PC-9 (cell line): ENCODE measurements around the gene PTGES.

Experiments
- CTCF ChIP-seq: fragments of 200-600 bp; sonication (generic); conservative IDR thresholded peaks from 2 replicates; pipeline ENCODE4 v1.6.1; 2017; ENCODE audit warnings: mixed run types, antibody characterized with exemption, mild to moderate bottlenecking, moderate library complexity
- EZH2 ChIP-seq: fragments of 200-600 bp; sonication (generic); IDR thresholded peaks from 2 replicates; pipeline ENCODE4 v1.8.0; 2017; ENCODE audit warnings: antibody characterized with exemption, low read depth

DNA sequence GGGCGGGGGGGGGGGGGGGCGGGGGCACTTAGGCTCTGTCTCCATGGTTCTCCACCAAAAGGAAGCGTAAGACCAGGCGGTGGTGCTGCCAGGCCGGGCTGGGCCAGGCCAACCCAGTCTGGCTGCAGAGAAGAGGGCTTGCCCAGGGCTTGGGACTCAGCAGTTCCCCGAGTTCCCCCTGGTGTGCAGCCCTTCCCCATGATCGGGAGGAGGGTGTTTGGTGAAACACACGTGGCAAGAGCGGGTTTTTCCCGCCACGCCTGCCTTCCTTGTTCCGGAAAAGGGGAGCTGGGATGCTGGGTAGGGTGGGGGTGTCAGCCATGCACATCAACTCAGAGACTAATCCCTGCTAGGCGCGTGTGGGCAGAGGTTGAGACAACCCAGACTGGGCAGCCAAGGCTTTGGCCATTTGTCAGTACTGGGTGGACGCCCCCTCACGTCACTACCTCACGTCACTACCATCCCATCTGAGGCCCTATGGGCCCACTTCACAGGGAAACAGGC, 54.5 kb downstream of the PTGES start:
- TF ChIP-seq CTCF: no peak
- TF ChIP-seq EZH2: no peak
